ENCODE results near the gene NTRK2. TPM values are rescaled to one million over a fixed set of nuclear protein-coding genes. Genes with fewer than 3 reads are reported as not detected.

The NTRK2 gene
- total RNA-seq, 1 donor from 2014 or later = 0.02 TPM

- H3K4me2 ChIP-seq = no peak overlapping the region
- no peak overlapping the region for H3K27ac ChIP-seq
- no peak overlapping the region for H3K4me3 ChIP-seq
- no peaks in the 10 kb centered on the region for H3K36me3 ChIP-seq
- H3K4me1 ChIP-seq = no peaks in the 10 kb centered on the region
- H2AFZ ChIP-seq (replicated peaks) = no peak overlapping the region
- TF ChIP-seq EZH2 (IDR thresholded peaks at IDR 0.05) (no peak), CTCF (IDR thresholded peaks at IDR 0.05) (no peak), EZH2phosphoT487 (IDR thresholded peaks at IDR 0.05) (no peak)
- no peaks in the 10 kb centered on the region for H4K20me1 ChIP-seq (ENCODE audit: low read depth)
- Mint-ChIP-seq H3K4me3 (no peak overlapping the region), H3K27me3 (ENCODE audit: insufficient read depth, low read depth) (no peaks in the 10 kb centered on the region), H3K9me3 (peaks cover 2% of the 10 kb centered on the region), H3K27ac (no peak overlapping the region), H3K4me1 (no peaks in the 10 kb centered on the region), H3K36me3 (no peaks in the 10 kb centered on the region)
- no peaks in the 10 kb centered on the region for H3K9me3 ChIP-seq (ENCODE audit: low read depth)
- no peak for DNase-seq (ENCODE audit: low spot score)
- no peaks in the 10 kb centered on the region for H3K79me2 ChIP-seq (ENCODE audit: low read depth)
- H3F3A ChIP-seq (ENCODE audit: low read depth) = no peaks in the 10 kb centered on the region
- no peak overlapping the region for H3K9ac ChIP-seq
- H3K27me3 ChIP-seq = no peaks in the 10 kb centered on the region
Measured at GRCh38 chr9:84681516-84682285, 12.2 kb downstream of the NTRK2 start.

- TF ChIP-seq EZH2phosphoT487 (IDR thresholded peaks at IDR 0.05) = no peak
- H3K27ac ChIP-seq = no peak overlapping the region
- H3K4me3 Mint-ChIP-seq = no peak overlapping the region
Measured at GRCh38 chr9:84686068-84686467, 16.5 kb downstream of the NTRK2 start.

GRCh38 chr9:84688956-84689355 lies 19.4 kb downstream of the NTRK2 start:
- H3K79me2 ChIP-seq (ENCODE audit: low read depth) = no peaks in the 10 kb centered on the region
- H3K27ac Mint-ChIP-seq = no peak overlapping the region
- H3K4me3 ChIP-seq = no peak overlapping the region
- H3K4me1 Mint-ChIP-seq = no peaks in the 10 kb centered on the region
- H3K27ac ChIP-seq = no peak overlapping the region
- no peaks in the 10 kb centered on the region for H4K20me1 ChIP-seq (ENCODE audit: low read depth)
- no peaks in the 10 kb centered on the region for H3F3A ChIP-seq (ENCODE audit: low read depth)
- no peak overlapping the region for H3K4me2 ChIP-seq
- H3K36me3 ChIP-seq = no peaks in the 10 kb centered on the region
- peaks cover 2% of the 10 kb centered on the region for H3K9me3 Mint-ChIP-seq
- no peaks in the 10 kb centered on the region for H3K9me3 ChIP-seq (ENCODE audit: low read depth)
- H3K9ac ChIP-seq = no peak overlapping the region
- H2AFZ ChIP-seq (replicated peaks) = no peak overlapping the region
- no peaks in the 10 kb centered on the region for H3K4me1 ChIP-seq
- peaks cover 9% of the 10 kb centered on the region for H3K27me3 ChIP-seq
- no peak for DNase-seq (ENCODE audit: low spot score)
- H3K27me3 Mint-ChIP-seq (ENCODE audit: insufficient read depth, low read depth) = no peaks in the 10 kb centered on the region
- no peaks in the 10 kb centered on the region for H3K36me3 Mint-ChIP-seq
- H3K4me3 Mint-ChIP-seq = no peak overlapping the region
- no peak for TF ChIP-seq EZH2 (IDR thresholded peaks at IDR 0.05)
- TF ChIP-seq EZH2phosphoT487 (IDR thresholded peaks at IDR 0.05) = no peak
- TF ChIP-seq CTCF (IDR thresholded peaks at IDR 0.05) = no peak

More at GRCh38 chr9:84686068-84686467, 16.5 kb downstream of the NTRK2 start:
- no peaks in the 10 kb centered on the region for H3F3A ChIP-seq (ENCODE audit: low read depth)
- no peak overlapping the region for H2AFZ ChIP-seq (replicated peaks)
- no peak for DNase-seq (ENCODE audit: low spot score)
- no peaks in the 10 kb centered on the region for H3K27me3 ChIP-seq
- H3K4me3 ChIP-seq = no peak overlapping the region
- H3K27me3 Mint-ChIP-seq (ENCODE audit: insufficient read depth, low read depth) = no peaks in the 10 kb centered on the region
- H3K27ac Mint-ChIP-seq = no peak overlapping the region
- no peaks in the 10 kb centered on the region for H4K20me1 ChIP-seq (ENCODE audit: low read depth)
- no peaks in the 10 kb centered on the region for H3K36me3 ChIP-seq
- H3K4me1 Mint-ChIP-seq = no peaks in the 10 kb centered on the region
- H3K4me1 ChIP-seq = no peaks in the 10 kb centered on the region
- H3K9me3 ChIP-seq (ENCODE audit: low read depth) = no peaks in the 10 kb centered on the region
- no peaks in the 10 kb centered on the region for H3K36me3 Mint-ChIP-seq
- peaks cover 2% of the 10 kb centered on the region for H3K9me3 Mint-ChIP-seq
- no peak overlapping the region for H3K9ac ChIP-seq
- no peak overlapping the region for H3K4me2 ChIP-seq
- no peaks in the 10 kb centered on the region for H3K79me2 ChIP-seq (ENCODE audit: low read depth)

- Mint-ChIP-seq H3K4me3 (no peak overlapping the region), H3K4me1 (peaks cover 2% of the 10 kb centered on the region), H3K27me3 (ENCODE audit: insufficient read depth, low read depth) (no peaks in the 10 kb centered on the region), H3K36me3 (no peaks in the 10 kb centered on the region), H3K27ac (no peak overlapping the region), H3K9me3 (no peaks in the 10 kb centered on the region)
- H3K4me3 ChIP-seq = no peak overlapping the region
- H3K9me3 ChIP-seq (ENCODE audit: low read depth) = no peaks in the 10 kb centered on the region
- peak overlapping the region; percentile 20 for H2AFZ ChIP-seq (replicated peaks)
- no peaks in the 10 kb centered on the region for H3K4me1 ChIP-seq
- no peaks in the 10 kb centered on the region for H3K79me2 ChIP-seq (ENCODE audit: low read depth)
- TF ChIP-seq EZH2phosphoT487 (IDR thresholded peaks at IDR 0.05) (no peak), CTCF (IDR thresholded peaks at IDR 0.05) (no peak), EZH2 (IDR thresholded peaks at IDR 0.05) (no peak)
- H3K9ac ChIP-seq = no peak overlapping the region
- H3K27ac ChIP-seq = no peak overlapping the region
- H3K36me3 ChIP-seq = no peaks in the 10 kb centered on the region
- H3K27me3 ChIP-seq = peaks cover 27% of the 10 kb centered on the region
- H3F3A ChIP-seq (ENCODE audit: low read depth) = no peaks in the 10 kb centered on the region
- H4K20me1 ChIP-seq (ENCODE audit: low read depth) = no peaks in the 10 kb centered on the region
- no peak overlapping the region for H3K4me2 ChIP-seq
- no peak for DNase-seq (ENCODE audit: low spot score)
Measured at GRCh38 chr9:84691634-84692033, 22.1 kb downstream of the NTRK2 start.

Data from neural progenitor cell (in vitro differentiated cells).